HG02852 (cell line): ENCODE data around the gene KLHL42.

ENCODE experiments used
- ATAC-seq: cut with Tn5 transposase; IDR thresholded peaks from one replicate; pipeline ENCODE4 v1.9.1; 2021; ENCODE audit warnings: mild to moderate bottlenecking, moderate library complexity; ENCODE audit not compliant: unreplicated experiment

Gene KLHL42

GRCh38 chr12:27852117-27852516, 72.1 kb downstream of the KLHL42 start:
- no peak for ATAC-seq
